ENCODE measurements around the gene CRKL.
A peak's percentile ranks its signal among the peaks of the same experiment; 100 is the strongest.
"Not testable (repeated sequence)": the region's sequence is repeated elsewhere in the genome, so short reads cannot be mapped to it uniquely, and the experiment has no call there.

Gene CRKL, protein sequence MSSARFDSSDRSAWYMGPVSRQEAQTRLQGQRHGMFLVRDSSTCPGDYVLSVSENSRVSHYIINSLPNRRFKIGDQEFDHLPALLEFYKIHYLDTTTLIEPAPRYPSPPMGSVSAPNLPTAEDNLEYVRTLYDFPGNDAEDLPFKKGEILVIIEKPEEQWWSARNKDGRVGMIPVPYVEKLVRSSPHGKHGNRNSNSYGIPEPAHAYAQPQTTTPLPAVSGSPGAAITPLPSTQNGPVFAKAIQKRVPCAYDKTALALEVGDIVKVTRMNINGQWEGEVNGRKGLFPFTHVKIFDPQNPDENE

DNA sequence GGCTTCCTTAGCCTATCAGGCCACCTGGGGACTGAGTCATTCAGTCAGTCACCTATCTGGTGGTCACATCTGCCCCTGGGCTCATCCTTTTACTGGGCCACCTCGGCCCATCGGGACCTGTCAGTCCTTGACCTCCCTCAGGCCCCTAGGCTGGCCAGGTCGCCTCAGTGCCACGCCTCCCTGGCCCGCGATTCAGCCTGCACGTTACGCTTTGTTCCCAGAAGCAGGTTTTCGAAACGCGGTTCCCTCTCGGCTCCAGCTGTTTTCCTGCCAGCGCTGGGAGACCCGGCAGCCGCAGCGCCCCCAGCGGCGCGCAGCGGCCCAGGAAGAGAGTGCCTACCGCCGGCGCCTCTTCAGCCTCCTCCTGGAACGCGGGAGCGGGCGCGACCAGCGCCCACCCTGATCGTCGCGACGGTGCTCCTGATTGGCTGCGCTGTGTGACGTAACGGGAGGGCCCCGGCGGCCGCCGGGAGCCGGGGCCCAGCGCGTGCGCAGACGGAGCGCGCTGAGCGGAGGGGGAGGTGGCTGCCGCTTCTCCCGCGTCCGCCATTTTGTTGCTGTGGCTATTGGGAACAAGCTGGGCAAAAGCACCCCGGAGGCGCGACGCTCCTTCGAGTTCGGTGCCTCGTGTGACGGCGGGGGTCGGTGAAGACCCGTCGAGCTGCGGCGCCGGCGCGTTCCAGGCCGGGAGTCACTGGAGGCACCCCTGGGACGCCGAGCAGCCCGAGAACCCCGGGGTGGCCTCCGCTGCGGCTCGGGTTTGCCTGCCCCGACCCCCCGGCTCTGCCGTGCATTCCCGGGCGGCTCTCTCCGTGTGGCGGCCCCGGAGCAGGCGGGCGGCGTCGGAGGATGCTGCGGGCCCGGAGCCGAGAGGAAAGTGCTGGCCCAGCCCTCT lies at the start of gene CRKL:
CRKL (plus strand) TSS at position 492 of the 895 bp plus-strand sequence. CDS start 528 bp downstream, outside the sequence.
- DNase-seq: peak; percentile 95

DNA sequence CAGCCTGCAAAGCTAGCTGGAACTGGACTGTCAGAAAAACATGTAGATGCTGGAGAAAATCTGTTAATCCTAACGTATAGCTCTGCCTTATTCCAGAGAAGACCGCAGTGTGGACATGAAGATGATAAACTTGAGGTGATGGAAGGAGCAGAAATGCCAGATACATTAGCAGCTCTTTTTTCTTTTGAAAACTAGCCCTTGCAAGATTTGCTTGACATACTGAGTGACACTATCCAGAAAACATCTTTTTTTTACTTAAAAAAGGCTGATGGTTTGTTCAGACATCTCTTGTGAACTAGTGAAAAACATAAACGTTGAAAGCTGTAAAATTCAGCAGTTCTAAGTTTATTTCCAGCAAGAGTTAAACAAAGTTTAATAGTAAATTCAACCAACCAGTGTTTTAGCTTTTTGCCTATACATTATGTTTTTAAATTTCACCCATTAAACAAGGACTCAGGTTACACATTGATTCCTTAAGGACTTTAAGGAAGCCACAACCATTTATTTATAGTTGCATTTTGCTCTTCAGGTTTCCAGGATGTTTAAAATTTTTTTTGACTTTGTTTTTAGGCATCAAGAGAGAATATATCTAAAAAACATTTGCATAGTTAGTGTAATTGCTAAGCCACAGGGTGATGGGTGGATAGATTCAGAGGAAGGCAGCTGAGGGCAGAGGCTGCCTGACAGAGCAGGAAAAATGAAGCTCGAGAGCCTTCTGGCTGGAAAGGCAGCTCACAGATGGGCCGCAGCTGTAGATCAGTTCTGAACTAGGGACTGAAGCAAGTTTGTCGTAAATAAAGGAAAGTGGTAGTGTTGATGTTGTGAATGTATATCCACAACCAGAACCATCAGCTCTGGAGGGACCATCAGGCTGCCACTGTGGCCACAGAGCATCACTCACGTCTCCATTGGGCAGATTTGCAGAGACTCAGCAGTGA lies 48.9 kb upstream of the CRKL start:
- no peak for DNase-seq

DNA sequence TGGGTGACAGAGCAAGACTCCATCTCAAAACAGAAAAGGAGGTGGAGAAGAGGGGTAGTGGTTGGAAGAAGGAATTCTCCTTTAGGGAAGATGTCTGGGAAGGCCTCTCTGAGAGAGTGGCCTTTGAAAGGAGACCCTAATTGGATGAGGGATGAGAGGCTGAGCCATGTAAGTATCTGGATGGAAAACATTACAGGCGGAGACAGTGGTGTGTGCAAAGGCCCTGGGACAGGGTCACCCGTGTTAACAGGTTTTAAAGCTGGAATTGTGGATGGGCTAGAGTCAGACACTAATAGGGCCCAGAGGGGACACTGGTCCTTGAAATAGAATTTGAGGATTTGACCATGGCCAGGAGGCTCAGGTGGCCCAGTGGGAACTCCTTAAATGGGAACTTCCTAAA lies 48.0 kb upstream of the CRKL start:
- DNase-seq: no peak

DNA sequence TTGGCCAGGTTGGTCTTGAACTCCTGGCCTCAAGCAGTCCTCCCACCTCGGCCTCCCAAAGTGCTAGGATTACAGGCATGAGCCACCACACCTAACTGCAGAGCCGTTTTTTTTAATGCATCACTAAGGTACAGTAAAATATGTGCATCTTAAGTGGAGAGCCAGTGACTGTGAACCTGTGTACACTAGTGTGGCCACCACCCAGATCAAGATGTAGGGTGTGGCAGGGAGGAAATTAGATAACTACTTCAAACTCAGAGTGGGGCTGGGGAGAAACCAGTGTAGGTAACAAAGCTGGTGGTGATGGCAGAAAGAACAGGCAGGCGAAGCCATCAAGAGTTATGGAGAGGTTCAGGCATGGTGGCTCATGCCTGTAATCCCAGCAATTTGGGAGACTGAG lies 44.0 kb upstream of the CRKL start:
- no peak for DNase-seq

DNA sequence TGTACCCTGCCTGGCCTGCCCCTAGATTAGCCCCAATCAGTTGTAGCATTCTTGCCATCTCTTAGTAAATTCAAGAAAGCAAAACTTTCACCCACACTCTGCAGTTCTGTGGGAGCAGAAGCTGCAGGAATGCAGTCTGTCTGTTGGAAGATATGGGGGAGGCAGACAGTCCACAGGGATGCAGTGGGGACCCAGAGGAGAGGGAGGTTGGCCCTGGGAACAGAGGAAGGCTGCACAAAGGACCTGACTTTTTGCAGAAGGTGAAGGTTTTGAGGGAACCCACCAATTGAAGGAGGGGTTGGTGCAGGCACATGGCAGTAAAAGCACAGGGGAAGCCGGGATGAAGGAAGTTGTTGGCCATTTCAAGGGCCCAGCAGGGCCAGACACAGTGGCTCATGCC lies 41.9 kb upstream of the CRKL start:
- no peak for DNase-seq

DNA sequence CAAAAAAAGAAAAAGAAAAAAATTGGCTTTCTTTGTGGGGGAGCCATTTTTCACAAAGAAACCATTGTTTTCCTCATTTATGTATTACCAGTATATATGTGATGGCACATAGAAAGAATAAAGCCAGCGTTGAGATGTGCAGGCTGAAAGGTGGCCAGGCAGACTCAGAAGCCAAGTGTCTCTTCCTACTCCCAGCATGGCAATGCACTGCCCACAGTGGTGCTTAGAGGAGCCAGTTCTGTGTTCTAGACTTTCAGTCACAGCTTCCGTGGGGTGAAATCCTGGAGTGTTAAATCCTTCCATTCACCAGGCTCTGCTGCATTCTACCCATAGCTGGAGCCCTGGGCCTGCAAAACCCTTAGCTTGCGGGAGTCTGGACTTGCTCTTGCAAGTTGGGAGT lies 39.5 kb upstream of the CRKL start:
- no peak for DNase-seq

DNA sequence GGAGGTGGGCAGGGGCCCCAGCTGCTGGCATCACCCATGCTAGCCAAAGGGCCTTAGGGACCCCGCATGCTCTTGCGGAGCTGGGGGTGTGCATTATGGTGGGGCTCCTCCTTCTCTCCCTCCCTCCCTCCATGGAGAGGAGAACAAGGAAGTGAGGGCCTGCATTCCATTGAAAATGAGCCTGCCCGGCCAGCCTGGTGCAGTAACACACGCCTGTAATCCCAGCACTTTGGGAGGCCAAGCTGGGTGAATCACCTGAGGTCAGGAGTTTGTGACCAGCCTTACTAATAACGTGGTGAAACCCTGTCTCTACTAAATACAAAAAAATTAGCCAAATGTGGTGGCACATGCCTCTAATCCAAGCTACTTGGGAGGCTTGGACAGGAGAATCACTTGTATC lies 36.0 kb upstream of the CRKL start:
- no peak for DNase-seq

DNA sequence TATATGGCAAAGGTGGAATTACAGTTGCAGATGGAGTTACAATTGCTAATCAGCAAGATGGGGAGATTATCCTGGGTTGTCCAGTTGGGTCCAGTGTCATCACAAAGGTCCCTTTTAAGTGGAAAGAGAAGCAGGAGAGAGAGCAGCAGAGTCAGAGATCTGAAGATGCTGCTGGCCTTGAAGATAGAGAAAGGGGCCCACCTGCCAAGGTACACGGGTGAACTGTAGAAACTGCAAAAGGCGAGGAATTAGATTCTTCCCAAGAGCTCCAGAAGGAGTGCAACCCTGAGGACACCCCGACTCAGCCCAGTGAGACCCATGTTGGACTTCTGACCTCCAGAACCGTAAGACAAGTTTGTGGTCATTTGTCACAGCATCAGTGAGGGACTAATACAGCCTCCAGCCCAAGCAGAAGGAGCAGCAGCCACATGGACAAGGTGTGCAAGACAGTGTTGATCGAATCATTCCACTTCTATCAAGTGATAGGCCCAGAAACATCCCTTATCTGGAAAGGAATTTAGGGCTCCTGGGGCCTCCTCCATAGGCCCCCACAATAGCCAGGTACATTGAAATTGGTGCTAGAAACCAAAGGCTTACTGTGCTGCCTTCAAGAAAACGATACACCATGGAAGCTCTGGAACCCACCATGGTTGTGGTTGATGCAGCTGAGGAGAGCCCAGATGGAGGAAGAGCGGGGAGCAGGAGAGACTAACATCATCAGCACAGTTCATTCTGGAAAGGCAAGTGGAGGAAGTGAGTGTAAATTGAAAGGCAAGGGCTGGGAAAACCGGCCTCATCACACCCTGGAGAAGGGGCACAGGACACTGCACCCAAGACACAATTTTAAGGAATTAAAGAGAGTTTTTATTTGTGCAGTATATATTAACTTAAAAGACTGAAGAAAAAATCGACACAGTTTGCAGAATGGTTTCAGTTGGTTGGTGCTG lies 35.1 kb upstream of the CRKL start:
- DNase-seq: no peak

DNA sequence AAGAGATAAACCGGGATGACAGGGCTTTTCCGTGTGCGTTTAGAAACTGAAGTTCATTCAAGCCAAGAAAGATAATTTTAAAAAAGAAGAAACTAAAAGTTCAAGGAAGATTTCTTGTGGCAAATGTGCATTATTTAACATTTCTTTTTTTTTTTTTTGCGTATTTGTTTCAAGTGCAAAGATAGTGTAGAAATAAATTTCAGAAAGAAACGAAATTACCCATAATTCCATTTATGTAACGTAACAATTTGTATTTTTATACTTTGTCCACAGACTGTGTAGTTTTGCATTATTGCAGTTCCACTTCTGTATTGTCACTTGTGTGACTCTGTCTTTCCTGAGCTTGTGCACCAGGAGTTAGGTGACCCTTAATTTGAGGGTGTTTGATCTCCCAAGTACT lies 34.4 kb upstream of the CRKL start:
- DNase-seq: no peak

DNA sequence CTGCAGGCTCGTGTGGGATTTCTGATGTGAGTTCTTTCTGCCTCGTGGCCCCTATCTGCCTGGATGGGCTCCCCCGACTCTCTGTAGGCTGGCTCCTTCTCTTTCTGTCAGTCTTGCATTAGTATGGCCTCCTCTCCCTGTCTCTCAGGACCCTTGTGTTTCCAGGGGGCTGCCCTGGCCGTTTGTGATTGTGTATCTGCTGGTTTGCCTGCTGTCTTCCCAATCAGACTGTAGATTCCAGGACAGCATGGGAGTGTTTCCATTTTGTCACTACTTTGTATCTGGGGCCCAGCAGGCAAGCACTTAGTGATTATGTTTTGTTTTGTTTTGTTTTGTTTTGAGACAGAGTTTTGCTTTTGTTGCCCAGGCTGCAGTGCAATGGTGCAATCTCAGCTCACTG lies 32.8 kb upstream of the CRKL start:
- DNase-seq: no peak

DNA sequence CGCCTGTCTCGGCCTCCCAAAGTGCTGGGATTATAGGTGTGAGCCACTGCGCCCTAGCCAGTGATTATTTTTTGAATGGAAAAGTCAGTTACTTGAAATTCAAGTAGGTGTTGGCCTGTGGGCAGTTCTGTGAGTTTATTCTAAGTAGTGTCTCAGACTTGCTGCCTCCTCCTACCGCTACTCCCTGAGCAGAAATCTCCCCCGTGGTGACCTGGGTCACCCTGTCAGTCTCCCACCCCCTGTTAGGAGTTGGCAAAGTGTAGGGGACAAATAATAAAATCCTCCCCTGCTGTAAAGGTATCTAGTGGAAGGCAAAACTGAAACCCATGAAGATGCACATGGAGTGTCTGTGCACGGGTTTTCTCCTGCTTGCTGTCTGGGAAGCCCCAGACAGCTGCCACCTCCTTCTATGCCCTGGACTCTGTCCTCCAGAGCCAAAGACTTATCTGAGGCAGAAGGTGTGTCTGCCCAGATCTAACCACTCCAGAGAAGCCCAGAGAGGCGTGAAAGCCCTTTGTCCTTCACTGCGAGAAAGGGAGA lies 32.1 kb upstream of the CRKL start:
- no peak for DNase-seq

DNA sequence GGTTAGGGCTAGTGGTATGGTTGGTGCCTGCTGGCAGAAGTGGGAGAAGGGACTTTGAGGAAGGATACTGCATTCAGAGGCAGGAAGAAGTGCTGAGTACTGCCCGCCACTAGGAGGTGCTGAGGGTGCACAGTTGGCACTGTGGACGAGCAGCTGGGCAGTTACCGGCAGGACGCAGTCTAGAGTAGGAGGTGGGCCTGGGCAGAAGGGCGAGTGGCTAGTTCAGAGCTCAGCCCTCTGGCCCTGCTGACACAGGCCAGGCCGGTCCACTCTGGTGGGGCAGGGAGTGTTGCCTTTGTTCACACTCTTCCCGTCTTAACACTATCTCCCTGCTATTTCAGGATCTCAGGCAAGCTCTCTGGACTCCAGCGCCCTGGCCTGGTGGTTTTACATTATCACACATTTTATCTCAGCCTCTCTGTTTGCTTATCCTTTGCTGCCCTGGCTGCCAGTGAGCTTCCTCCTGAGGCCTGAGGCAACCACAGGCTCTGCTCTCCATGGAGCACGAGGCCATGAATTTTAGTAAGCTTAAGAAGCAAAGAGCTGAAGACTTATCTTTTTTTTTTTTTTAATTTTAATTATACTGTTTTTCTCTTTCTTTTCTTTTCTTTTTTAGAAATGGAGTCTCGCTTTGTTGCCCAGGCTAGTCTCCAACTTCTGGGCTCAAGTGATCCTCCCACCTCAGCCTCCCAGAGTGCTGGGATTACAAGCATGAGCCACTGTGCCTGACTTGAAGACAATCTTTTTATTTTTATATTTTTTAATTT lies 31.5 kb upstream of the CRKL start:
- DNase-seq: peak; percentile 2

DNA sequence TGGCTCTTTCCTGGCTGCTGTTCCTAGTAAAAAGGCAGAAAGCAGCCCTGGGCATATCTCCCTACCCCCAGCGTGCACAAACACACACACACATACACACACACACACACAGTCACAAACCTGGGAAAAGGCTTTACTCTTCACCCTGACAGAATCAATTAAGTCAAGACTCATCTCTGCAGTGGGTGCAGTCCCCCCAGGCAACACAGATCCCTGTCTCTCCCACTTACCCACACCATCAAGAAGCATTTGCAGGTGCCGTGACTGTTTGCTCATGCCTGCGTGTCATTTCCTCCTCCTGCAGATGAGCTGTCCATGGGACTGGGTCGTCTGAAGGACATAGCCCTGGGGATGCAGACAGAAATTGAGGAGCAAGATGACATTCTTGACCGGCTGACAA lies 29.8 kb upstream of the CRKL start:
- no peak for DNase-seq

DNA sequence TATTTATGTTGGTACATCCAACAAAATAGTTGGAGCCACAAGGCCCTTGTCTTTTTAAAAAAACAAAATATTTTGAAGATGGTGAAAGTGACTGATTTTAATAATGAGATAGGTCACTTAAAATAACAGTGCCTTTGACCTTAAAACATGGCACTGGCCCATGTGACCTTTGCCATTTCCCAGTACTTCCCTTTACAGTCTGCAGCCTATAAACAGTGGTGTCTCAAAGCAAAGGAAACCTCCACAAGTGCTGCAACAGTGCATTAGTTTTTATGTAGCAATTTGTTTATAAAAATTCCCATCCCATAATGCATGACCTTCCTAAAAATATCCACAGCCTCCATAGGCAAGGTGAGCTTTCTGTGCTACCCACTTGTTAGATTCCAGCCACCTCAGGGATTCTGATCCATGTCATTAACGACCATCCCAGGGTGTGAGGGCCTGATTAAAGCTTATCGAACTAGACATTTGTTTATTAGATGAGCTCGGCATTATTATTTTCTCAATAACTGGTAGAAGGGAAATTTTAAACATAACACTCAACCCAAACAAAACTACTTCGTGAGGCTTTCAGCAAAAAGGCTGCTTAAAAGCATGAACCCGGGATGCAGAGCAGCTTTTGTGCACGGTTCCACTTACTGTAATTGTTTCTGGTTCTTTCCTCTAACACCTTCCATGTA lies 28.0 kb upstream of the CRKL start:
- no peak for DNase-seq

DNA sequence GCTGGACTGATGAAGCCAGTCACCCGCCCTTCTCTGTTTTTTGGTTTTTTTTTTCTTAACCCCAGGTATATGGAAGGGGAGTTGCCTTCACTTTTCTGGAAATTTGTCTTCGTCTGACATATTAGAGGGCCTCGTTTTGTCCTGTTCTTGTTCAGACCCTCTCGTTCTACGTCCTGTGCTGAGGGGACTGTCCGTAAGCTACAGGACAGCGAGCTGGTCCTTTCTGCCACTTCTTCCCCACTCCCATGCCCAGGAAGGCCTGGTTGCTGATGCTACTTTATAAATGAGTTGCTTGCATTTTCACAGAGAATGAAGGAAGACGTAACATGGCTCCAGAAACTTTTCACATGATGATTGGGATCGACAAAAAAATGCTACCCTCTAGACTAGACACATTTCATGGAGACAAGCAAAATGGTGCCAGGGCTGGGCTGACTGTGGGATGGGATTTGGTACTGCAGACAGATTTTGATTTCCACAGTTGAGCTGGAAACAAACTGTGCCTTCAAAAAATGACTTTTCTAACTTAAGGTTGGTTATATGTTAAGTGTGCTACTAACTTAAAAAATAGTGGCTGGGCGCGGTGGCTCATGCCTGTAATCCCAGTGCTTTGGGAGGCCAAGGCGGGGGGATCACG lies 27.2 kb upstream of the CRKL start:
- no peak for DNase-seq

DNA sequence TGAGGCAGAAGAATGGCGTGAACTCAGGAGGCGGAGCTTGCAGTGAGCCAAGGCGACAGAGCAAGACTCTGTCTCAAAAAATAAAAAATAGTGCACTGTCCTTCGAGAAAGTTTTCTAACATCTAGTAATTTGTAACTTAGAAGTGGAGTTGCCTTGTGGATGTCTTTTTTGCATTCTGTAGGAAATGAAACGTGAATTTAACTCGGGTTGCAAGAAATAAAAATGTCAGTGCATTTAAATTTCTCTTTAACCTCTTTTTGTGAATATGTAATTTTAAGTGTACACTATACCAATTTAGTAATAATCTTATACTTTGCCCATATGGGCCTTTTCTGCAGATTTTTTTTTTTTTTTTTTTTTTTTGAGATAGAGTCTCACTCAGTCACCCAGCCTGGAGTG lies 26.2 kb upstream of the CRKL start:
- no peak for DNase-seq

DNA sequence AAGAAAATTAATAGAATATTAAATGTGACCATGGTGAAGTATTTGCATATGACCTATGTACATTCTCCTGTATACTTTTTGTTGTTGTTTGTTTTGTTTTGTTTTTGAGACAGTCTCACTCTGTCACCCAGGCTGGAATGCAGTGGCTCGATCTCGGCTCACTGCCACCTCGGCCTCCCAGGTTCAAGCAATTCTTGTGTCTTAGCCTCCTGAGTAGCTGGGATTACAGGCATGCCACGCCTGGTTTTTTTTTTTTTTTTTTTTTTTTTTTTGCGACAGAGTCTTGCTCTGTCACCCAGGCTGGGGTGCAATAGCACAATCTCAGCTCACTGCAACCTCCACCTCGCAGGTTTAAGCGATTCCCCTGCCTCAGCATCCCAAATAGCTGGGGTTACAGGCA lies 19.5 kb upstream of the CRKL start:
- not testable (repeated sequence) for DNase-seq

DNA sequence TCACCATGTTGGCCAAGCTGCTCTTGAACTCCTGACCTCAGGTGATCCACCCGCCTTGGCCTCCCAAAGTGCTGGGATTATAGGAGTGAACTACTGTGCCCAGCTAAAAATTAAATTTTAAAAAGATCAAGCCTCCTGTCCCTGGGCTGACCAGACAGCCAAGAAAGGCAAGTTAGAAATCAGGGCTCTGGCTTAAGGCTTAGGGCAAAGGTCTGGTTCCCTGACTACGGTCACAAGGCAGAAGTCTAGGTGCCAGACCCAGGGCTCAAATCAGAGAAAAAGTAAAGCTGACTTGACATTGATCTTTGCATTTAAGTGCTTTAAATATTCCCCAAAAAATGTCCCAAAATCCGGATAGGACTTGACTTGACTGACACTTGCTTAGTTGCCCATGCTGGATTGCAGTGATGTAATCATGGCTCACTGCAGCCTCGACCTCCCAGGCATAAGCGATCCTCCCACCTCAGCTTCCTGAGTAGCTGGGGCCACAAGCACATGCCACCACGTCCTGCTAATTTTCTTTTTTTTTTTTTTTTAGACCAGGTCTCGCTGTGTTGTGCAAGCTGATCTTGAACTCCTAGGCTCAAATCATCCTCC lies 17.3 kb upstream of the CRKL start:
- DNase-seq: no peak
